ENCODE measurements around the gene DSTN. TPM values are rescaled to one million over a fixed set of nuclear protein-coding genes. Genes with fewer than 3 reads are reported as not detected.
"Not testable (repeated sequence)": the region's sequence is repeated elsewhere in the genome, so short reads cannot be mapped to it uniquely, and the experiment has no call there.

DSTN gene
- total RNA-seq, 1 donor from 2014 or later = 67.9 TPM

DNA sequence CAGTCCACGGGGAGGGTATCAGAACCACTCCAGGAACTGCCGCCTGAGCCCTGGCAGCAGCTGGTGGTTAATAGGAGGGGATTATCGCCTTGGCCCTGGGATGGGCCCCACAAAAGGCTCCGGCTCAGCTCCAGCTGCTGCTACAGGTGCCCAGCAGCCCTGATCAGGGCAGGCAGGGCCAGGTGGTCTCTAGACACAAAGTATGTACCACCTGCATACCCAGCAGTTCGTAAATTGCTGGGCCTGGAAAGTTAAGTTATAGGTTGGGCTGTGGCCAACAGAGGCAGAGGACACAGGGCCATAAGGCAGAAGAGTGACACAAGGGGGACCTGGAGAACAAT, 77.1 kb downstream of the DSTN start:
- intact Hi-C loops (cut with micrococcal nuclease) = no loop called here

DNA sequence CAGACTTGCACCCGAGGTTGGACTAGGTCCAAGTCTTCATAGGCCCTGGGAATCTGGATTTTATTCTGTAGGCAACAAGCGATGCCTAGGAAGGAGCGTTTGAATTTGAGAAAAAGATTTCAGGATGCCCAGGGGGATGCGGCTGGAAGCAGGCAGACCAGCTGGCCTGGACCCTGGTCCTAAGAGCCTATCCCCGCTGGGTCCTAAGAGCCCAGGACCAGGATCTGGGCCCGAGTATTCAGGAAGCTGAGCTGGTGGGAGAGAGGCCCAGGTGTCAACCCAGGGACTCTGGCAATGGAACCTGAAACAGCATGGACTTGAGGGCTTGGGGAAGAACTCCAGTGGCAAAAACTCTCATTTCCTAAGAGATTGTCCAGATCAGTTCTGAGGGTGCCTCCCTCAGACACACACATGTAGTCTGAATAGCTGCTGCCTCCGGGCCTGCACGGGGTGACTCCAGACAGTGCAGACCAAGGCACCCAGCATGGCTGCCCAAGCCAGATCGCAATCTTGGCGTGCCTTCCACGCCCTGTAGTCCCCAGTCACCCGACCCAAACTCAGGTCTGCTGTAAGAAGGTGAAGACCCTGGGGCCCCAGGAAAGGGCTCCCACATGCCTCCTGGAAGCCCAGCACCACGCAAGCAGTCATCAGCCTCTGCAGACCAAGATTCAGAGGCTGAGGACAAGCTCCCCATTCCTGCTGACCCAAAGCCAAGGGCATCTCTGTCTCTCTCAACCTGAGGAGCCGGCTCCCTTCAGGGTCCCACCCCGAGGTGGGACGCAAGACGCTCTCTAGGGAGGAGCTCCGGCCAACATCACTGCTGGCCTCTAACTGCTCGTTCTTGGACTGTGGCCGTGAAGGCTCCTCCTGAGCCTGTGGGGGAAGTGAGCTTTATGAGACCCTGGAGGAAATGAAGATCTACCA, 77.8 kb downstream of the DSTN start:
- intact Hi-C loops (cut with micrococcal nuclease) = no loop called here

DNA sequence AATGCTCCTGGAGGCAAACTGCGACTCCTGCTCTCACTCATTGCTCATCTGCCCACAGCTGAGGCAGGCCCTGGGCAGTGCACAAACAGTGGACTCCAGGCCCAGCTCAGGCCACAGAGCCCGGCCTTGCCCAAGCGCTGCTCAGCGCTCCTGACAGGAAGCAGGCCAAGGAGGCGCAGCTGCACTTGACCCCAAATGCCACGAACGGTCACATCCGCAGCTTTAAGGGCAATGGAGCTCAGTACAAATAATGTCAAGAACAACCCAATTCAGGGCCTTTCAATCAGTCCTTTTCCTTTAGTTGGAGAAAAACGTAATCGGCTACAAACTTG, 78.4 kb downstream of the DSTN start:
- intact Hi-C loops (cut with micrococcal nuclease) = no loop called here

DNA sequence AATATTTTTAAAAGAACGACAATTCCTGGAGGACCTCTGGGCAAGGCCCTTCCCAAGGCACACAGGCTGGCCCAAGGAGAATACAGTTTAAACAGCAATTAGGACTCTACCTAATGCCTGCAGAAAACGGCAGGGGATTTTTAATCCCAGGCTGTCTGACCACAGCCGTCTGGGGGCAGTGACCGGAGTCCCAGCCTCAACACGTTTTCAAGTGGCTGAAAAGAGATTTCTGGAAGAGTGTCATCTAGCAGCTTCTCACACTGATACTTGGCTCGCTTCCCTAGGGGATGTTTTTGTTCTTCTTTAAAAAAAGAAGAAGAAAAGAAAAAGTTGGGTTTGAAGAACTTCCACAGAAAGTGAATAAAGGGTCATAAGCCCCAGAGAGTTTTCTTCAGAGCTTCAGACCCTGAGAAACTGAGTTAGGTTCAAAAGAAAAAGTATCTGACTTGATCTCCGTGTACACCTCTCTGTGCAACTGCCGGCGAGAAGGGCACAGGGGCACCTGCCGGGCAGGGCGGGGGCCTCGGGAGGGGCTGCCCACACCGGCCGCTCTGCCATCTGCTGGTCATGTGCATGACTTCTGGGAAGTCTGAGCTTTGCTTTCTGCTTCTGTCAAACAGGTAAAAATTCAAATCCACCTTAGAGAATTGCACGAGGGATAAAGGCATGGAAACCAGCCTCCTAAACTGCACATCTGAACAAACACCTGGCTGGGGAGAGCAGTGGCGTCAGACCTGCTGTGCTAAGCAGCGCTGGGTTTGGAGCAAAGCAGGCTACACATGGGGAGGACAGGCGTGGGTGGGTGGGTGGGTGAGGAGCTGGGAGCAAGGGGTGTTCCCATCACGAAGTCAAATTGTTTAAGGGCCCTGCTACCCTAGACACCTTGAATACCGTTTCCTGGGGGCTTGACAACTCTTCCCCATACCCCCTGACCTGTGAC, 79.2 kb downstream of the DSTN start:
- intact Hi-C loops (cut with micrococcal nuclease) = loop anchor here (1.0 kb wide), 2 partner anchors 112 to 144 kb away; no protein-coding TSS in a partner anchor

DNA sequence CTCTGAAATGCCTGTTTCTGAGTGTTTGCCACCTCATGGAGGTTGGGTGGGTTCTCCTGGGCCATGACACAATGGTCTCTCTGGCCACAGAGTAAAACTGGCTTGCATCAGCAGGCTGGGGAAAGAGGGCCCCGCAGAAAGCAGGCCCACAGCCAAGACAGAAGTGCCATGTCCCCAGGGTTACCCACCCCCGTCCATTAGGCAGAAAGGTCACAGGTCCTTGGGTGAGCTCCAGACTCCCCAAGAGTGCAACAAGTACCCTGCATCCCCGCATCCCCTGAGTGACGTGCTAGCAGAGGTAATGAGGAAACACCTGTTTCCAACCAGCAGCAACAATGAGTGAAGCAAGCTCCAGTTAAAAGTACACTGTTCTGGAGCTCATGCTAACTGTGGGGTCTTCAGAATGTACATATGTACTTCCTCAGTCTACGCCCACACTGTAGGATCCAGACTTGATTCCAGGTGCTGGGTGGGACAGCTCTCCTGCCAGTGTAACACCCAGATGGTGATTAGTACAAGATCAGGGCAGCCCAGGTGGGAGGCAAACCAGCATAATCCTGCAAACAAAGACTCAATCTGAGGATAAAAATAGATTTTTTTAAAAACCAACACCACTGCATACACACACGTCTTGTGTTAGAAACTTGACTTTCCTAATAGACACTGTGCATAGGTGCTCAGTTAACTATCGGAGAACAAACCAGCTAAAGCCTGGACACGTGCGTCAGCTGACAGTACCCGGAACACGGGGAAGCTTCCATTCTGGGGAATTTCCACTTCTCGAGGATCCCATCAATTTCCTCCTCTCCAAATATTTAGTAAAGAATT, 80.6 kb downstream of the DSTN start:
- intact Hi-C loops (cut with micrococcal nuclease) = no loop called here

DNA sequence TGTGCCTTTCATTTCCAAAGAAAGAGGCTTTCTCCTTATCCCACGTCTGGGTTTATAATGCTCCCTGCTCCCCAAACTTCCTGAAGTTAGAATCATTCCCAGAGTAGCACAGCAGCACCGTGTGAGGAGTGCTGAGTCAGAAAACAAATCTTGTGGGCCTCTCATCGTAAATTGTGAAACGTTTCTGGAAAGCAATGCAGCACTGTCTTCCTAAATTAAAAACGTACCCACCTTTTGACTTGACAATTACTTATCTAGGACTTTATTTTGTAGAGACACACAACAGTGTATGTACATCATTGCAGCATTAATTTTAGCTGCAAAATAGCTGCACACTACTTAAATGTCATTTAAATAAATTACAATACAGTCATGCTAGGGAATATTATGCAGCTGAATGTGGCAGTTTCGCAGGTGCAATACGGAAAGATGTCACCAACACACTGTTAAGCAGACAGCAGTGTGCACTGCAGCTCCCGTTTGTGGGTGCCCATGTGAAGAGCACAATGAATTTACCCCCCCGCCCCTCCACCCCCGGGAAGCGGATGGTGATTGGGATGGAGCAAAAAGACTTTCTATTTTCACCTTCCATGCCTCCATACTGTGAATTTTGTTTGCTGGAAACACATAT, 81.4 kb downstream of the DSTN start:
- intact Hi-C loops (cut with micrococcal nuclease) = no loop called here

DNA sequence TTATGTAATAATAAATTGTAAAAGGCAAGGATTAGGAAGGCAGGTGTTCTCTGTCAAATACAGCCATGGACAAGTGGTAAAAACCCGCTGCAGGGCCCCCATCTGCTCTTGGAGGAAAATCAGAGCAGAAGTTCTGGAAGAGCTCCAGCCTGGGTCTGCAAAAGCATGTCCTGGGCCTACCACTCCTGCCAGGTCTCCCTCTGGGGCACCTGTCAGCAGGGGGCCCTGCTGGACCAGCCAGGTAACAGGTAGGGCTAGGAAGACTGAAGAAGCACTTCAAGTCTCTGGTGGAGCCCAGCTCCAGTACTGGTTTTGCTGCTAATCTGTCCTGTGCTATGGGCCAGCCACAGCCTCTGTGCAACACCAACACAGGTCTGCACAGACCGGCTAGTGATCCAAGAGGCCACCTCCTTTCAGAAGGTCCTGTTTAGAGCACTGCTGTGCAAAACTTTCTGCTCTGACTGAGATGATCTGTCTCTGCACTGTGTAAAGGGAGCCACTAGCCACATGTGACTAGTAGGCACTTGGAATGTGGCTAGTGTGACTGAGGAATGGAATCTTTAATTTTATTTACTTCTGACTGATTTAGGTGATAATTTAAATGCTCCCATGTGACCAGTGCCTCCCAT, 82.0 kb downstream of the DSTN start:
- intact Hi-C loops (cut with micrococcal nuclease) = no loop called here

DNA sequence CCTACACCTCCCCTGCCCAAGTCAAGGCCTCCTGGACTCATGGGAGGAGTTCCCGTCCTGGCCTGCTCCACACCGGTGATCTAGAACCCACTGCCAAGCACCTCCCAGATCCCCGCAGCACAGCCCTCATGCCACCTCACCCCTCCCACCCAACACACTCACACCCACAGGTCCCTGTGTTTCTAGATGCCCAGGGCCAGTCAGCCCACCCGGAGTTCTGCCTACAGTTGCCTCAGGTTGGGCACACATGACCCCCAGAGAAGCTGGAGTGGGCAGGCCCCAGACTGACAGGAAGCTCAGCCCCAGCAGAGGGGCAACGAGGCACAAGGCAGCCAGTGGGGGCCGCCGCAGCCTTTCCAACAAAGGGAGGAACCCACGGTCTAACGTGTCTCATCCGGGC, 82.5 kb downstream of the DSTN start:
- intact Hi-C loops (cut with micrococcal nuclease) = no loop called here

DNA sequence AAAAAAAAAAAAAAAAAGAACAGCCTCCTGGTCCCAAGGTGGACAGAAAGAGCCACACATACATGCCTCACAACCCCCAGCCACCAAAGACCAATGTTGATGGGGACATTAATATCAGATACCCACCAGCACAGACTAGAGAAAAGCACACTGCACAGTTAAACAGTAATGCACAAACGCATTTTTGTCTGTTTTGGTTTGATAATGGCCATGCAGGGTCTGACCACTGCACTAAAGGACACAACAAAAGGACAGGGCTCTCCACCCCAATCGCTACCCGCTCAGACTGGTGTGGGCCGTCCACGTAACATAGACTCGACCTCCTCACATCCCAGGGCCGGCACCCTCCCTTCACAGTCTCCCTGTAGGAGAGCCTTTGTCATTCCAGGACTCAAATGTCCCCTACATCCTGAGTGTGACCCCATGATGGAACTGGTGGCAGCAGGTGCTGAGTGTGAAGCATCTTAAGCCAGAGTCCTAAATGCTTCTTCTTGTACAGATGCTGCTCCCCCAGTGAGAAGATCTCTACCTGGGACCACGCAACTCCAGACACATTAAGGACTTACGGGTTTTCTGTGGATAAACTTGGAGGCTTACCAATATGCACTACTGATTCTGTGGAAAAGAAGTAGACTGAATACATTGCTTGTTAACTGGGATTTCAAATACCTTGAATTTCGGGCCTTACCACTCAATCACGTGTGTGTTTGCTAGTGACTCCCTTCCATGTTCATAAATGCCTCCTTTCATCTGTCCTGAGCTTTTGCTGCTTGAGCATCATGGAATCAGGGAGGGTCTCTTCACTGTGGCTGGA, 84.2 kb downstream of the DSTN start:
- intact Hi-C loops (cut with micrococcal nuclease) = no loop called here

DNA sequence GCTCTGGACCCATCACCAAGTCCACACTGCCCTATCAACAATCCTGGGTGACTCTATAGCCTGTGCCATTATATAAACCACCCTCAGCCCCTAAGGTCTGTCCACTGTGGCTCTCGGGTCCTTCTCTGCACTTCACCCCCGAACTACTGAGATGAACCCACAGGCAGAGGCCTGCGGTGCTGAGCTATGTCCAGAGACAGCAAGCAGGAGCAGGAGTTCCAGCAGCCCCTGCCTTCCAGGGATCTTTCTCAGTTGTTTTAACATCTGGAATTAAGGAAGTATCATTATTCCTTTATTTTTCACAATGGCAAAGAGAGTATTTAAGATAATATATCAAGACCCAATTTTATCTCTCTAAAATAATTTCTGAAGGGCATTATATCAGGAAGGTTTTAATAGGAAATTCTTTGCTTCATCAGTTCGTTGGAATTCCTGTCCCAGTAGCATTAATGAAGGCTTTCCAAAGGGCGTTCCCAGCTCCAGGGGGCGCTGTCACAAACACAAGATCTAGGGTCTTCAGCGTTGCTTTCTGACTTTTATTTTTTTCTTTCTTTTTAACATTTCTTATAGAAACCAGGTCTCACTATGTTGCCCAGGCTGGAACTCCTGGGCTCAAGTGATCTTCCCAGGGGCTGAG, 84.9 kb downstream of the DSTN start:
- intact Hi-C loops (cut with micrococcal nuclease) = no loop called here

DNA sequence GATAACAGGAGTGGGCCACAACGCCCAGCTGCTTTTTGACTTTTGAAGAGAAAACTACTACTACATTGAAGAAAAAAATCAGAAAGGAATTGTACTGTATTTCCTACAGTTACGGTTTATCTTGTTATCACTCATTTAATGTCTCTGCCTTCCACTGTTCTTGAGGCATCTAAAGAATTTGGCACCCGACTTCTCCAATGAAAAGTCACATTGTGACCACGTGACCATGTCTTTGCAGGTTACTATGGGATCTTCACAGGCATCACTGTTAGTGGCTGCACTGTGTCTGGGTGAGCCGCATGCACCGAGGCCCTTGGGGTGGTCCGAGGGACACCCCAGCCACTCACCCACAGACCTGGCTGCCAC, 85.4 kb downstream of the DSTN start:
- intact Hi-C loops (cut with micrococcal nuclease) = no loop called here

DNA sequence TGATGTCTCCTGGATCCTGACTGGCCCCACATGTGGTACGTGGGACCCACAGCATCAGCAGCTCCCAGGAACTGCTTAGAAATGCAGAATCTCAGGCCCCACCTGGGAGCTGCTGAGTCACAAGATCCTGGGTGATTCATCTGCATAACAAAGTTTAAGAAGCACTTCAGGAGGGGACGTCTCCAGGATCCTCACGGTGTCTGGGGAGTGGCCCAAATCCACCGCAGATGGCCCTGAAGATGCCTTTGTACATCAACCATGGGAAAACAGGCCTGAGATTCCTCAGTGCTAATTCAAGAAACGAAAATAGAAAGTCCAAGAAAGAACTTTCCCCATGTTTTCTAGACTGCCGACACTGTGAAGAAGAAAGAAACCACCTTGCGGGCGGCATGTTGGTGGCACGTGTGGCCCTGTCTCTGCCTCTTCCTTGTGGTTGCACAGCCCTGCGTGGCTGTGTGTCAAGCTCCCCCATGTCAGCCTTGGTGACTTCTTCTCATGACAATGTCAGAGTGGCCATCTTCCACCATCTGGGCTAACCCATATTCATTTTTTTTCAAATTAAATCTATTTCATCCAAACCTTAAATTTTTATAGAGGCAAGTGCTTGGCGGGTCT, 86.1 kb downstream of the DSTN start:
- intact Hi-C loops (cut with micrococcal nuclease) = no loop called here

DNA sequence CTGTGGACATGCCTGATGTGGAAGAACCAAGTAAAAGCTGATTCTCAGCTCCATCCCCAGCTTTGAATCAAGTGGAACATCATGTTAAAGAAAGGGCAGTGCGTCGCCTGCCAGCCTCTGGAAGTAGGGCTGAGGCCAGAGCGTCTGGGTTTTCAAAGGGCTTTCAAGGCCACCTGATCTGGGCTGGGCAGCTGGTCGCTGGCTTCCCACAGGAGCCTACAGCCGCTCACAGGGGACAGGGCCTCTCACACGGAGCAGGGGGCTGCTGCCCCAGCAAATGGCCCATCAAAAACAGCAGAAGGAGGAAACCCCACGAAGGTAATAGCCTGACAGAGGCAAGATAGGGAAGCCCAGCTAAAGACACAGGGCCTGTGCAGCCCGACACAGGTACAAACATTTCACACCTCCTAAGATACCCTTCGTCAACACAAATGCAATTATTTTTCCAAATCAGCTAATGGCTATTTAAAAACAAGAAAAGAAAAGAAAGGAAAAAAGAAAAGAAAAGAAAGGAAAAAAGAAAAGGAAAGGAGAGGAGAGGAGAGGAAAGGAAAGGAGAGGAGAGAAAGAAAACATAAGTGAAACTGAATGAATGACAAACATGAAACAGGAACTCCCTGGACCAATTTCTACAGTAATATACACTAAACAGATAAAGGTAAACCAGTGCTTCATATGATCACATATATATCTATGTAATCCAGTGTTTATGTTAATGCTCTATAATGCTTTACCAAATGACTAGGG, 87.4 kb downstream of the DSTN start:
- intact Hi-C loops (cut with micrococcal nuclease) = no loop called here

DNA sequence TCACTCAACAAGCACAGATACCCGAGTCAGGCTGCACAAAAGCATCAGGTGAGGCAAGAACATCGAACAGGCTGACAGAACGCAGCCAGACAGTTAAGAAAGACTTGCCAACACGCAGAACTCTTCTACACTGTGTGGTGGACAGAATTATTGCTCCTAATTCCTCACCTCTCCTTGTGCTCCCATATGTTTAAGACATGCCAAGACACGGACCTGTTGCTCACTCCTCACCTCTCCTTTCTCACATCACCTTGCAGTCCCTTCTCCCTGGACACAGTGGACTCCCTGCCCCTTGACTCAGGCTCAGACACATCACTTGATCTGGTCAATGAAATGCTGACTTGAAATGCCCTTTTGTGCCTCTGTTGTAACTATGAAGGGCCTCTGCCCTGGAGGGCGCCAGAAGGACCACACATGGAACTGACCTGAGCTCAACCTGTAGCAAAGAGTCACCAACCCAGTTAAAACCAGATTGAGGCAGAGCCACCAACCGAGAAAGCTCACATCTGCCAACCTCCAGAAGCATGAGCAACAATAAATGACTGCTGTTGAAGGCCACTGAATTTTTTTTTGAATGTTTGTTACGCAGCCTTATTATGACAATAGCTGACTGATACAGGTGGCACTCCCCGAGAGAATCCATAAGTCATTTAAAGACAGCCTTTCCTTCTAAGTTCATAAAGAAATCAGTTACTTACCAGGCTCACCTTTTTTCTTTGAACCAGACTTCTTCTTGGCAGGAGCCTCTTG, 88.2 kb downstream of the DSTN start:
- intact Hi-C loops (cut with micrococcal nuclease) = no loop called here

DNA sequence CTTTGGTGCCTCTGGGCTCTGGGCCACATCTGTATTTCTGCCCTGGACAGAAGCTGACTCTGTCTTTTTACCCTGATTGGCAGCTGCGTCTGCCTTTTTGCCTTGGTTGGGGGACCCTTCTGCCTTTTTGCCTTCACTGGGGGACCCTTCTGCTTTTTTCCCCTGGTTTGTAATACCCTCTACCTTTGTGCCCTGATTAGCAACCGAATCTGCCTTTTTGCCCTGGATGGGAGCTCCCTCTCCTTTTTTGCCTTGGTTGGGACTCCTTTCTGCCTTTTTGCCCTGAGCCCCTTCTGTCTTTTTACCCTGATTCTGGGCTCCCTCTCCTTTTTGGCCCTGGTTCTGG, 88.7 kb downstream of the DSTN start:
- intact Hi-C loops (cut with micrococcal nuclease) = no loop called here

DNA sequence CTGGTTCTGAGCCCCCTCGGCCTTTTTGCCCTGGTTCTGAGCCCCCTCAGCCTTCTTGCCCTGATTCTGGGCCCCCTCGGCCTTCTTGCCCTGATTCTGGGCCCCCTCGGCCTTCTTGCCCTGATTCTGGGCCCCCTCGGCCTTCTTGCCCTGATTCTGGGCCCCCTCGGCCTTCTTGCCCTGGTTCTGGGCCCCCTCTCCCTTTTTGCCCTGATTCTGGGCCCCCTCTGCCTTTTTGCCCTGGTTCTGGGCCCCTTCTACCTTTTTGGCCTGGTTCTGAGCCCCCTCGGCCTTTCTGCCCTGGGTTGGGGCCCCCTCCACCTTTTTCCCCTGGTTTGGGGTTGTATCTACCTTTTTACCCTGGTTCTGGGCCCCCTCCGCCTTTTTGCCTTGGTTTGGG, 89.5 kb downstream of the DSTN start:
- intact Hi-C loops (cut with micrococcal nuclease) = not testable (repeated sequence)
